HG02970 (cell line): ENCODE results near the gene ATP1B3.
A peak's percentile ranks its signal among the peaks of the same experiment; 100 is the strongest.
"Not testable (repeated sequence)": the region's sequence is repeated elsewhere in the genome, so short reads cannot be mapped to it uniquely, and the experiment has no call there.

Source experiments
- ATAC-seq: cut with Tn5 transposase; IDR thresholded peaks from one replicate; pipeline ENCODE4 v1.9.1; 2021; ENCODE audit warnings: mild to moderate bottlenecking, moderate library complexity, moderate number of reproducible peaks; ENCODE audit not compliant: unreplicated experiment, low FRiP score

ATP1B3 gene

DNA sequence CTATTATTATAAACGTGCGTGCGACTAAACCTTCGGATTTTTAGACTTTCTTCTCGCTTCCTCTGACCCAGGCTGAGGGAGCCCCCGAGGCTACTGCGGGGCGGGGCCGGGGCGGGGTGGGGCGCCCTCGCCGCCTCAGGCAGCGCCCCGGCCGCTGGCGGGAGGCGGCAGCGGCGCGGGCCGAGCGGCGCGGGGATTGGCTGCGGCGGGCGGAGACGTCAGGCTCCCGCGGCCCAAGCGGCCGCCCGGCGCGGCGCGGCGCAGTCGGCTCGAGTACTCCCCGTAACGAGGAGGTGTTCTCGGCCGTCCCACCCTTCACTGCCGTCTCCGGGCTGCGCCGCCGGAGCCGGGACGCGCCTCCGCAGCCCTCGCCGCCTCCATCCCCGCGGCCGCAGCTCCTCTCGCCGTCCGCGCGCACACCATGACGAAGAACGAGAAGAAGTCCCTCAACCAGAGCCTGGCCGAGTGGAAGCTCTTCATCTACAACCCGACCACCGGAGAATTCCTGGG lies at the start of gene ATP1B3:
Gene ATP1B3, plus strand, starts transcription at position 263 of the 510 bp plus-strand sequence. Its CDS starts 159 bp downstream, at position 422.
- peak; percentile 82 for ATAC-seq

DNA sequence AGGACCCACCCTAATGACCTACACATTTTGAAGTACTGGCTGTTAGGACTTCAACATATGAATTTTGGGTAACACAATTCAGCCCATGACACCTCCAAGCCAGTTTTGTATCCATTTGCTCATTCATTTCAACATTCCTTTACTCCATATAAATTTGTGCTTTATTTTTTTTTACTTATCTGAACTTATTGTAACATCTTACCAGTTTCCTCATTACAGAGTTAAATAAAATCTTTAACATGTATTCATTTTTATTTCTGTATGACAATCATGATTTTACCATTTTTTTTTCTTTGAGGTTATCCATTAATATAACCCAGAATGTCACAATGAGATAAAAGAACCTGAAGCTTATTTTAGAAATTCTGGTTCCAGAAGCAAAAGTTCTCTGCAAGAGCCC lies 48.0 kb upstream of the ATP1B3 start:
- ATAC-seq, result no peak

DNA sequence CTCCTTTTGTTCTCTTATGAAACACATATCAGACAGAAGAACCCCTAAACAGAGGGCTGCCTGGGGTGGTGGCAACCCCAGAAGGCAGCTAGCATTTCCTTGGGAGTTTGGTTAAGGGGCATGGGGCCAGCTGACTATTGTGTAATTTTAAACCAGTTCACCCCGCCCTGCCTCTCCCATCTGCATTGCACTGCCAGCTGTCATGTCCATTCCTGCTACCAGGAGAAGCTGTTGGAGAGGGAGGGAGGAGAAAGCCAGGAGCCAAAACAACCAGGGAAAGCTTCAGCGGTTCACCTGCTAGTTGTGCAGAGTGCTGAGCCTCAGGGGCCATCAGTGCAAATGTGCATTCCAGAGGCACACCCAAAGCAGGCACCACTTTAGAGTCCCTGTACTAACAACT lies 47.6 kb upstream of the ATP1B3 start:
- ATAC-seq, result no peak

DNA sequence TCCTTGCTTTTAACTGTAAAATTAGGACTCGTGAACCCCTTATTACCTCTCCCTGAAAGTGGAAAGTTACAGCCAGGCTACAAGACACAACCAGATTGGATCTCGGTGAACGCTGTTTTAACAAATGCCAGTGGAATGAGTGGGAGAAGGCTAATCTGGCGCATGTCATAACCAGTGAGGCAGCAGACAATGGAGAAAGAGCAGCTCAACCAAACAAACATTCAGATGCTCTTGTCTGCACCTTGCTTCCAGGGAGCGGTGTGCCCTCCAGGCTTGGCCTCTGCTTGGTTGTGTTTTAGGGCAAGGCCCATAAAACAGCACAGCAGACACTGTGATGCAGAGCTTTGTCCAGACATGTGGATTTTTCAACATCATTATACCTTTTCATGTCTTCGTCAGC lies 45.9 kb upstream of the ATP1B3 start:
- no peak for ATAC-seq

DNA sequence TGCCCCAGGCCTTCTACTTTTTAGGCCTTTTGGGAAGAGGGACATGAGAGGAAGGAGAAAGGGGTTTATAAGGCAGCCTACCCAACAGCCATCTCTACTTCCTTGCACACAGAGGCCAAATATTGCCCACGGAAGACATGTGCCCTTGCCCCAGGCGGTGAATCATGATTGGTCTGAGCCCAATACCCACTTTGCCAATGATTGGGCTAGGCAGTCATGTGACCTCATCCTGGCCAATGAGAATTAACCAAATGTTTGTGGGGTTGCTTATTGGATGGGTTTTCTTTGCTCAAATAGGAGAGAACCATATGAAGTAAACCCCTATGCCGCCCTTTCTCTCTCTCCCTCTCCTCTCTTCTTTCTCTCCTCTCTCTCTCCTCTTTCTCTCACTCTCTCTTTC lies 42.2 kb upstream of the ATP1B3 start:
- no peak for ATAC-seq

DNA sequence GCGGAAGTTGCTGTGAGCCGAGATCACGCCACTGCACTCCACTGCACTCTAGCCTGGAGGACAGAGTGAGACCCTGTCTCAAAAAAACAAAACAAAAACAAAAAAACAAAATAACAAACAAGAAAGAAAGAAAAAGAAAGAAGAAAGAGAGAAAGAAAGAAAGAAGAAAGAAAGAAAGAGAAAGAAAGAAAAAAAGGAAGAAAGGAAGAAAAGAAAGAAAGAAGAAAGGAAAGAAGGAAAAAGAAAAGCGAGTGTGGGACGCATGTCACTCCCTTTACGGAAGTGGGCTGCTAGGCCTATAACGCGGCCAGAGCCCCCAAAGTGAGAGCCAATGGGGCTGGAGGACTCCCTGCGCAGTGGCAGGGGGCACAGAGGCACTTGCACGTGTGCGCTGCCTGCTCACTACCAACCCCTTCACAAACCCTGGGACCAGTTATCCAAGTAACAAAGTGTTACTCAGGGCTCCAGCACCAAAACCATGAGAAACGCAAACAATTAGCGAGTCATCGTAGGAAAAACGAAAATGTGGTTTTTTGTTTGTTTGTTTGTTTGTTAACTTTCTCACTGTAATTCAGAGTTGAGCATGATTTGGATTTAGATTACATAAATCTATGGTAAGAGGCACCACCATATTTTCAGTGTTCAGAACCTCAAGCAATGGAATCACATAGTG lies 40.8 kb upstream of the ATP1B3 start:
- no peak for ATAC-seq

DNA sequence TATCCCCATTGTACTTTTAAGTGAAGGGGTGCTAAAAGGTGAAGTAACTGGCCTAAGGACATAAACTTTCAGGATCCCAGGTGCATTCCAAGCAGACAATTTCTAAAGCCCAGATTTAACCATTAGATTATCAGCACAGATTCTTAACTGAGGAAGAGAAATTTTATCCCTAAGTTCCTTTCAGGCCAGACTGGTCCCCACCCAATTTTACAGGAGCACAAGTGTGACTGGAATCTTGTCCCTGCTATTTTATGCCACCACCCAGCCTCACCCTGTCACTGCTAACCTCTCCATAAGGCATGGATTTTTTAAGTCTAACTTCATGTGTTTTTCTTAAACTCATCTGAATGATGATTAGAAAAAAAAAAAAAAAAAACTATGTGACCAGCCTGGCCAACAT lies 37.1 kb upstream of the ATP1B3 start:
- no peak for ATAC-seq

DNA sequence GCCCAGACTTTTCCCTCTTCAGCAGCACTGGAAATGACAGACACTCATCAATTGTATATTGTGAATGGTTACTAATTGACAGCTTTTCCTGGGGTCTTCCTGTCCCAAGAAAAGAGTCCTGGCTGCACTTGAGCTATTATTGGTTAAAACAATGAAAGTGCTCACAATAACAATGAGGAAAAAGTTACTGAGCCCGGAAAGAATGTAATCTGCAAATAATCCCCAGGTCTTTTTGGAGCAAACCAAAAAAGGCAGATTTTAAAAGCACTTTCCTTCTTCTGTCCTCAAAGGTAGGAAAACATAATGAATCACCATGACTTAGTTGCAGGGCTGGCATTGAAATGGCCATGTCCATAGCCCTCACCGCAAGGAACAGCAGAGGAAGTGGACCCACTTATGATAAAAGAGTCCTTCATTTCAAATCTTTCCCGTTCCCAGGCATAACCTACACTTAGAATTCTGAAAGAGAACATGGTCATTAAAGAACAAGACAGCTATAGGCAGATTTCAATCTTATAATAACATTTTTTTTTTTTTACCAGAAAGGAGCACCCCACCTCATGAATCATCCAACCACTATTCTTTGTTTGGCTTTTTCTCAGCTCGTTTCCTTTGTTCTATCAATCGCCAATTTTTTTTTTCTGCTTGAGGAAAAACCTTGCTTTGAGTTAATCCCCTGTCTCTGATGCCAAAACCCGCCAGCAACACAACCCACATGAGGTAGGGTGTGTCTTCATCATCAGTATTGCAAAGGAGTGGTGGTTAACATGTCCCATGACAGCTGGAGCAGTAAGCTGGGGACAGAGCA lies 35.5 kb upstream of the ATP1B3 start:
- ATAC-seq, result no peak

DNA sequence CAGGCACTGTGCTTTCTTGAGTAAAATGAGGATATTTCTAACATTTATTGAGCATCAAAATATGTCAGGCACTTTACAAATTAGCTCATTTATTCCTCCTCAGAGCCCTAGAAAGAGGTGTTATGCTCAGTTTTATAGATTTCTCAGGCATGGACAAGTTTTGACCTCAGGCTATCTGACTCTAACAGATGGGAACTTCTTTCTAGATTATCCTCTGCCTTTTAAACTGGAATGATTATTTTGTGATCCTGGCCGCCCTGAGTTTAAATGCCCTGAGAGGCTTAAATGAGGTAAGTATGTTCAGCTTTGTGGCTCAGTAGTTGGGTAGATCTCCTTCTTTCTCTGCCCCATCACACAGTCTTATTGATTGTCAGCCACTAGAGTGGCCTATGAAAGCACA lies 32.3 kb upstream of the ATP1B3 start:
- ATAC-seq, result no peak

DNA sequence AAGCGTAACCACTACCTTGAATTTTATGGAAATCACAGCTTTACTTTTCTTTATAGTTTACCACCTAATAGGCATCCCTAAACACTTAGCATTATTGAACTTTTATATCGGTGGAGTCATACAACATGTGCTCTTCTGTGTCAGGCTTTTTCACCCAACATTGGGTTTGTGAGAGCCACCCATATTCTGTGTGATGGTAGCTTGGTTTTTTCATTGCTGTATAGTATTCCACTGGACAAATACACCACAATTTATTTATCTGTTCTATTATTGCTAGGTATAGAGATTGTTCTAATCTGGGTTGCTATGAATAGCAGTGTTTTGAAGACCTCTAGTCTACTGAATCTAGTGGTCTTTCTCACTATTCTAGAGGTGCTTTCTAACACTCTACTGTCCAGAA lies 31.6 kb upstream of the ATP1B3 start:
- no peak for ATAC-seq

DNA sequence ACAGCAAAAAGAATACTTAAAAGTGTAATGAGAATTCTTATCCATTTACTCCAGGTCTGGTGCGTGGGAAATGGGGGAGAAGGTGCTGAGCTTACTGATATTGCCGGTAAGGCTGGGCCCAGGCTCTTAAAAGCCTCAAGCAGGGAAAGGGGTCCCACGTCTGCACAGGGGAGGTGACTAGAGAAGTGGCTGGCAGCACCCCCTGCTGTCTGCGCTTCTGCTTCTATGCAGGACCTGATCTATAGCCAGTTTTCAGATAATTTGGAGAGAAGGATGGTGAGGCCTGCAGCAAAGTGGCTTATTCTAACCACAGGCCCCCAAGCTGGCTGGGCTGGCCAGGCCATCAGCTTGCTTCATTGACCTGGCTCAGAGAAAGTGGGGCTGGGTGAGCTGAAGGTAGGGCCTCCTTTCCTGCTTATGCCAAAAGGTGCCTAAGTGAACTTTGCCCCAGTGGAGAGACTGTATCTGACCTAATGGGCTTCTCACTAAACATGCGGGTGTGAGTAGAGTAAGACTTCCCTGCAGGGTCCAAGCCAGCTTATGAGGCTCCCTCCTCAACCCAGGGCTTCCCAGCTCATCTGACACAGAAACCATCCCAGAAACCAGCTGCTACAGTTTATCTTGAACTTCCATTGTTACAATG lies 30.9 kb upstream of the ATP1B3 start:
- ATAC-seq, result no peak

DNA sequence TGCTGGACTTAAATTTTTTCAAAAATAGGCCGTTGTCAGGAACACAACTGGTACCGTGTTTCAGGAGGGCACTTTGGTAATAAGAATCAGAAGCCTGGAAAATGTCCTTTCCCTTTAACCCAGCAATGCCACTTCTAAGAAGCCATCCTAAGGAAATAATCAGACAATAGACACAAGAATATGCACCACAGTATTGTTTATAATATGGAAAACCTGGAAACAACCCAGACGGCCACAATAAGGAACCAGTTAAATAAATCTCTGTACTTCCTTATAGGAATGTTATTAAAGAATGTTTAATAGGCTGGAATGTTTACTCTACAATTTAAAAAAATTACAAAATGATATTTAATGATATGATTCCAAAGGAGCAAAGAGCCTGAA lies 30.4 kb upstream of the ATP1B3 start:
- ATAC-seq, result no peak

DNA sequence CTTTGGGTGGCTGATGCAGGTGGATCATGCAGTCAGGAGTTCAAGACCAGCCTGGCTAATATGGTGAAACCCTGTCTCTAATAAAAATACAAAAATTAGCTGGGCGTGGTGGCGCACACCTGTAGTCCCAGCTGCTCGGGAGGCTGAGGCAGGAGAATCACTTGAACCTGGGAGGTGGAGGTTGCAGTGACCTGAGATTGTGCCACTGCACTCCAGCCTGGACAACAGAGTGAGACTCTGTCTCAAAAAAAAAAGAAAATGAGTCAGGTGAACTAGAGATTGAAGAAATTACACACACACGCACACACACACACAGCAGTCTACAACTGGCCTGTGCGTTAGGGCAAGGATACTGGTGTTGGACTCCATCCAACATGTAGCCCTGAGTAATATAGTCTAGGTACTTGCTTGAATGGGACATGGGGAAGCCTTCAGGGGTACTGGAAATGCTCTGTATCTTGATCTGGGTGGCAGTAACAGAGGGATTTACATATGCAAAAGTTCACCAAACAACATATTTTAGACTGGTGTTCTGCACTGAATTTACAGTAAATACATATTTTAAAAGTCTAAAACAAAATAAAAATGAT lies 28.2 kb upstream of the ATP1B3 start:
- ATAC-seq, result not testable (repeated sequence)

DNA sequence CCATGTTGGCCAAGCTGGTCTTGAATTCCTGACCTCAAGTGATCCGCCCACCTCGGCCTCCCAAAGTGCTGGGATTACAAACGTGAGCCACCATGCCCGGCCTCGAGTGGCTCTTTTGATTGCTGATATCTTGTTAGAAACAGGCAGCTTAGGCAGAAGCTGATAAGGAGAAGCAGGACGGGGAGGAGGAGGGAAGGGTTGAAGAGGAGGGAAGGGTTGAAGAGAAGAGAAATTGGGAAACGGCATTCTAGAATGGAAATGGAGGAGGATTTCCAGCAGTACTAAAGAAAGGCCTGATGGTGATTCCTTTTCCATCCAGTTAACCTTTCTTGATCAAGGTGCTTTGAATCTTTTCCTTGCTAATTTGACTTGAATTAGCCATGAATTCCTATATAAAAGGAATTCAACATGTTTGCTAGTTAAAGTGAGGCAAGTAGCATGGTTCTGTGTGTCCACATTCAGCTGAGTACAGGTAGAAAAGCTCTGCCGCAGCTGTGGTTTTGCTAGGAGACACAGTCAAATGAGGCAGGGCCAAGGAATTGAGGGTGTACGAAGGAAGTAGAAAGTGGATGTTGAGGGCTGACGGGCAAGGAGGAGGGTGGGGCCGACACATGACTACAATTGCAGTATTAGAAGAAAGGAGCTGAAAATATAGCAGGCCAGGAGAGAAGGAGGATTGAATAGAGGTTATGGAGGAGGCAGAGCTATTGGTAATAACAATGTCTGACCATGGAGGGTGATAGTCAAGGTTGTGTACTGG lies 27.2 kb upstream of the ATP1B3 start:
- no peak for ATAC-seq

DNA sequence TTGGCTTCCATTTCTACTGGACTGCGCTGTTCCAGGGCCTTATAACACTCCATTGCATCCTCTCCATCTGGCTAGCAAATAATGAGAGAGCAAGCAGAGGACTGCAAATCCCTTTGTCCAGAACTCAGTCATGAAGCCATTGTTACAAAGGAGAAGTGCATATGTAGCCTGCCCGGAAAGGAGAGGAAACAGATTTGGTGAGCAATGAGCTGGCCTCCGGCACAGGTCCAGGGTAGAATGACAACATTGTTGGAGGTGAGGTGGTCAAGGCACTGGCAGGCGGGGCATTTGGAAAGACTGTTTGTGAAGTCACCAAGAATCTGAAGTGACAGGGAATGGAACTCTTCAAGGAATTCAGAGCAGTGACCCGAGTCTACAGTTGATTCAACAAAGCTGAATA lies 25.0 kb upstream of the ATP1B3 start:
- no peak for ATAC-seq

DNA sequence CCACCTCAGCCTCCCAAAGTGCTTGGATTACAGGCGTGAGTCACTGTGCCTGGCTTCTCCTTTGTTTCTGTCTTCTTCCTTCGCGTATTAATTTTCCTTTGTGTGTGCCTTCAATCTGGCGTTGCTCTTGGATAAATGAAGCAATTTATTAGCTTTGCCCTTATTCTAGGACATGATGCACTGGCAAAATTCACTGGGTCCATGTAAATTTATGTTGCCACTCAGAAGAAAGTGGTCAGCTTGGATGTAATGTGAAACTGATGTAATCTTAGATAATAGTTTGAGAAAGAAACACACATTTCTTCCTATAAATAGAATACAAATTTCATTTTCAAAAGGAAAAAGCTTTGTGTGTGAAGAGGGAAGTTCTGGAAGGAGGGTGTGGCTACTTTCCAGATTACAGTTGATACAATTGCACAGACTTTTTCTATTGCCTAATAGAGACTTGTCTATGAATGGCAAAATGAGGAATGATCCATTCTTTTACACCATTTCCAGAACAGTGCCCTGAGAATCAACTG lies 23.3 kb upstream of the ATP1B3 start:
- ATAC-seq, result no peak

DNA sequence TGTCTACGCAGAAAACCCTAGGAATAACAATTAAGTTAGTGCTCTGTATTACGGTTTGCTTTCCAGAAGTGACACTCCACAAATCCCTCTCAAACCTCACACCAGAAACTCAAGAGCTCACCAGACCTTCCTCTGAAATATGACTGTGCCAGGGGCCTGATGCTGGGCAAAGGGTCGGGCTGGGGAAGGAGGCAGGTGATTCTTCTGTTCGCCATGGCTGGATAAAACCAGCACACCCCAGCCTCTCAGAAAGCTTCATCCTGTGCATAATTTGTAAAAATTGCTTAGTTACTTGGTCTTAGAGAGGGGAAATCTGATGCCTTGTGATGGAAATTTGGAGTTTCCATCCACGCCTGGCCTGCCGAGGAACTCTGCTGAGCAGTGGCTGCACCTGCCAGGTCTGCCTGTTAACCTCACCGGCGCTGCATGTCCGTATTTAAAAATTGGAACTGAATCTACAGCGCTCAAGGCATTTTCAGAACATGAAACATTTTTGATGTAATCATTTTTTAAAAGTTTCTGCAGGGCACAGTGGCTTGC lies 22.7 kb upstream of the ATP1B3 start:
- no peak for ATAC-seq

DNA sequence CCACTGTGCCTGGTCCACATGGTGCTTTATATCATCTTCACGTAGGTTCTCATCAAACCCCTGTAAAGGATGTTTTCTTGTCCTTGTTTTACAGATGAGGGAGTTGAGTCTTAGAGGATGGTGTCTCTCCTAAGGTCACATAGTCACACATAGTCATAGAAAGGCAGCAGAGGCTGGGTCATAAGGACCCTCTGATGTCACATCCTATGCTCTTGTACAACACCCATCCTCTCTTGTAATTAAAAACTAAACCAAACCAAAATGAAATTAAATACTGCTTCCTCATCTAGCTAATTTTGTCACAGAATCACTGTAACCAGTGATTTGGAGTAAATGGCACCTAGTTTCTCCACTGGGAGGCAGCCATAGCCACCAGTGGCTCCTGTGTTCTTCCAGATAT lies 21.8 kb upstream of the ATP1B3 start:
- ATAC-seq, result no peak

DNA sequence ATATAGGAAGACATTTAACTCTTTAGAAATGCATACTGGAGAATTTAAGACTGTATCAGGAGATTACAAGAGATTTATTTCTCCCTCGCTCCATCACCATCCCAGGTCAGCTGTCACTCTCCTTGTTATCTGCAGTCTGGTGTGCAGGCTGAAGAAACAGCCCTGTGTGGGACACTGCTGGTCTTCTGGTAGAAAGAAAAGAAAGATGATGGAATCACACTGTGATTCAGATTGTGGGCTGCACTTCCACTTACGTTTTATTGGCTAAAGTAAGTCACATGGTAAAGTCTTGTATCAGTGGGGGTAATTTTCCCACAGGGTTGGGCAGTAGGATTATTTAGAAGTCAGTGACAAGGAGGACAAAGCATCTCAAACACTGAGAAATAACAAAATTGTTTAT lies 18.1 kb upstream of the ATP1B3 start:
- no peak for ATAC-seq

DNA sequence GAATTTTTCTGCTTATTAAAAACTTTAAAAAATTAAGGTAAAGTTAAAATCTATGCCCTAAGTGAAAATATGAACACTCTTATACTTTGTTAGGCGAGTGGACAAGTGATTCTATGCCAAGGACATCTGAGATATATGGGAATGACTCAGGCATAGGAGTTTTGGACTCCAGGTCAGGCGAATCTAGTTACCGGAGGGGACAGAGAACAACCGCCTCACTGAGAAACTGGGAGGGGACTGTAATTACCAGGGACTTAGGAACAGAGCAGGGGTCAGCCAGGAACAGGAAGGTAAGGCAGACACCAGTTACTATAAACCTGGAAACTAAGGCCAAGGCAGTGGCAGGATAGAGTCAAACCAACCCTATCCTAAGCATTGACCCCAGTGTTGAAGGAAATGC lies 16.8 kb upstream of the ATP1B3 start:
- ATAC-seq, result no peak
